Calu3 (cell line): Measurements from ENCODE around the gene PPP1R12C. TPM values are rescaled to one million over a fixed set of nuclear protein-coding genes. Genes with fewer than 3 reads are reported as not detected.

Source experiments
- BruUV-seq: library from RNA; stranded (reverse); fragments of 400-500 nt; replicated peaks from 2 replicates; lab custom pipeline; 2021; lab: Mats Ljungman, UMichigan
- CTCF ChIA-PET: fragments of 300-600 bp; sonication (Branson Sonifier 250); formaldehyde crosslinking; loops from one replicate; lab custom pipeline; 2022; ENCODE audit warnings: antibody characterized with exemption; lab: Charles Lee
- DNase-seq: peaks from one replicate; pipeline ENCODE4 v3.0.0; 2022
- H3K27ac Mint-ChIP-seq: one replicate; pipeline ENCODE4 v1.8.0; 2022; ENCODE audit warnings: mixed read lengths; ENCODE audit not compliant: unreplicated experiment
- H3K27me3 Mint-ChIP-seq: one replicate; pipeline ENCODE4 v1.8.0; 2022; ENCODE audit warnings: mixed read lengths; ENCODE audit not compliant: unreplicated experiment
- H3K36me3 Mint-ChIP-seq: one replicate; pipeline ENCODE4 v1.8.0; 2022; ENCODE audit warnings: mild to moderate bottlenecking, moderate library complexity, mixed read lengths; ENCODE audit not compliant: insufficient read depth, unreplicated experiment
- H3K4me1 Mint-ChIP-seq: one replicate; pipeline ENCODE4 v1.8.0; 2022; ENCODE audit warnings: mild to moderate bottlenecking, low read depth, mixed read lengths; ENCODE audit not compliant: unreplicated experiment
- H3K4me3 Mint-ChIP-seq: one replicate; pipeline ENCODE4 v1.8.0; 2022; ENCODE audit warnings: mild to moderate bottlenecking, low read depth, moderate library complexity, mixed read lengths; ENCODE audit not compliant: unreplicated experiment
- H3K9me3 Mint-ChIP-seq: one replicate; pipeline ENCODE4 v1.8.0; 2022; ENCODE audit warnings: low read depth, mixed read lengths; ENCODE audit not compliant: unreplicated experiment
- CTCF ChIP-seq: fragments of 200-600 bp; IDR thresholded peaks from one replicate; pipeline ENCODE4 v1.8.0; 2022; ENCODE audit warnings: antibody characterized with exemption; ENCODE audit not compliant: unreplicated experiment
- intact Hi-C: fragments of 100-400 bp; cut with micrococcal nuclease; formaldehyde crosslinking; loops from one replicate; pipeline ENCODE4 v1.10.0; 2022; ENCODE audit not compliant: unreplicated experiment
- total RNA-seq: library from RNA; stranded (reverse); gene quantifications from 2 replicates; pipeline ENCODE4 v1.2.3, GENCODE V29; 2022

The PPP1R12C gene
- total RNA-seq, 1 experiment from 2014 or later: 151 TPM

- no peak for TF ChIP-seq CTCF
- intact Hi-C loops: no loop called here
- Mint-ChIP-seq H3K4me3 (no peak overlapping the region), H3K9me3 (no peaks in the 10 kb centered on the region), H3K36me3 (peaks cover 5% of the 10 kb centered on the region), H3K4me1 (no peaks in the 10 kb centered on the region), H3K27me3 (peaks cover 22% of the 10 kb centered on the region), H3K27ac (no peak overlapping the region)
- DNase-seq: no peak
- CTCF ChIA-PET: interaction anchor here (1.3 kb wide), 1 partner anchor 9 kb away, joined by 3 read pairs; no protein-coding TSS in a partner anchor
- no TSS peak for BruUV-seq
Observed at GRCh38 chr19:55132453-55133129, 15.2 kb upstream of the PPP1R12C start.

GRCh38 chr19:55131421-55131820, 14.0 kb upstream of the PPP1R12C start:
- Mint-ChIP-seq H3K9me3 (no peaks in the 10 kb centered on the region), H3K27ac (no peak overlapping the region), H3K27me3 (peaks cover 34% of the 10 kb centered on the region), H3K4me1 (peaks cover 6% of the 10 kb centered on the region), H3K36me3 (no peaks in the 10 kb centered on the region), H3K4me3 (no peak overlapping the region)
- TF ChIP-seq CTCF: no peak
- no peak for DNase-seq
- no TSS peak for BruUV-seq
- intact Hi-C loops: no loop called here
- CTCF ChIA-PET: no interaction called here

GRCh38 chr19:55119053-55119452, 1.6 kb upstream of the PPP1R12C start:
- Mint-ChIP-seq H3K36me3 (peaks cover 28% of the 10 kb centered on the region), H3K27me3 (peaks cover 18% of the 10 kb centered on the region), H3K4me3 (no peak overlapping the region), H3K27ac (no peak overlapping the region), H3K4me1 (peaks cover 22% of the 10 kb centered on the region), H3K9me3 (no peaks in the 10 kb centered on the region)
- no TSS peak for BruUV-seq
- intact Hi-C loops: no loop called here
- no peak for TF ChIP-seq CTCF
- no peak for DNase-seq
- CTCF ChIA-PET: no interaction called here

- H3K36me3 Mint-ChIP-seq: peaks cover 28% of the 10 kb centered on the region
- peak overlapping the region; percentile 83 for H3K4me3 Mint-ChIP-seq
- peaks cover 12% of the 10 kb centered on the region for H3K27me3 Mint-ChIP-seq
- no peak for DNase-seq
- intact Hi-C loops: no loop called here
- TF ChIP-seq CTCF: no peak
- H3K4me1 Mint-ChIP-seq: peaks cover 22% of the 10 kb centered on the region
- CTCF ChIA-PET: interaction anchor here (0.9 to 1.4 kb wide), 2 partner anchors 8 to 28 kb away, joined by 3 to 9 read pairs; no protein-coding TSS in a partner anchor
- no peaks in the 10 kb centered on the region for H3K9me3 Mint-ChIP-seq
- peak overlapping the region; percentile 81 for H3K27ac Mint-ChIP-seq
- BruUV-seq: no TSS peak
Observed at GRCh38 chr19:55118401-55118991, 1.1 kb upstream of the PPP1R12C start.
